Epidermal melanocyte (primary cell): Measurements from ENCODE around the gene NUP205.
"Not testable (repeated sequence)": the region's sequence is repeated elsewhere in the genome, so short reads cannot be mapped to it uniquely, and the experiment has no call there.

ENCODE experiments used
- DNase-seq: peaks from one replicate; pipeline ENCODE4 v3.0.0; 2011; ENCODE audit warnings: low spot score; ENCODE audit not compliant: insufficient read length

NUP205 gene

GRCh38 chr7:135620980-135621850, 63.5 kb downstream of the NUP205 start:
- DNase-seq = peak; percentile 61

GRCh38 chr7:135634191-135634878, 76.6 kb downstream of the NUP205 start:
- DNase-seq = no peak

- DNase-seq = not testable (repeated sequence)
Observed at GRCh38 chr7:135639690-135640089, 82.0 kb downstream of the NUP205 start.

GRCh38 chr7:135644154-135644553, 86.4 kb downstream of the NUP205 start:
- DNase-seq = no peak

- DNase-seq = no peak
Observed at GRCh38 chr7:135644729-135645128, 87.0 kb downstream of the NUP205 start.

GRCh38 chr7:135645296-135645904, 87.7 kb downstream of the NUP205 start:
- no peak for DNase-seq

- DNase-seq = no peak
Observed at GRCh38 chr7:135647755-135648154, 90.0 kb downstream of the NUP205 start.

GRCh38 chr7:135648235-135648634, 90.5 kb downstream of the NUP205 start:
- DNase-seq = no peak

GRCh38 chr7:135650831-135651573, 93.3 kb downstream of the NUP205 start:
- no peak for DNase-seq

- no peak for DNase-seq
Observed at GRCh38 chr7:135653340-135654080, 95.8 kb downstream of the NUP205 start.

GRCh38 chr7:135658564-135658963, 100.8 kb downstream of the NUP205 start:
- no peak for DNase-seq

- DNase-seq = no peak
Observed at GRCh38 chr7:135659159-135659846, 101.6 kb downstream of the NUP205 start.

- no peak for DNase-seq
Observed at GRCh38 chr7:135661311-135662122, 103.8 kb downstream of the NUP205 start.

GRCh38 chr7:135662123-135662372, 104.3 kb downstream of the NUP205 start:
- DNase-seq = no peak

- peak; percentile 77 for DNase-seq
Observed at GRCh38 chr7:135662373-135663114, 104.8 kb downstream of the NUP205 start, which contains the start of gene STMP1. STMP1 (plus strand) TSS chr7:135662514.

- DNase-seq = no peak
Observed at GRCh38 chr7:135664046-135664589, 106.4 kb downstream of the NUP205 start.

GRCh38 chr7:135665042-135665441, 107.3 kb downstream of the NUP205 start:
- DNase-seq = no peak

- no peak for DNase-seq
Observed at GRCh38 chr7:135666156-135666555, 108.4 kb downstream of the NUP205 start.

GRCh38 chr7:135666846-135667245, 109.1 kb downstream of the NUP205 start:
- no peak for DNase-seq
